Progenitor cell of endocrine pancreas (in vitro differentiated cells): ENCODE results near the gene PCMTD2. TPM values are rescaled to one million over a fixed set of nuclear protein-coding genes. Genes with fewer than 3 reads are reported as not detected.

Experiments used
- DNase-seq: peaks from one replicate; pipeline ENCODE4 v3.0.0; 2021; ENCODE audit warnings: low spot score; ENCODE audit not compliant: unreplicated experiment
- H3K27ac Mint-ChIP-seq: 2 replicates; pipeline ENCODE4 v1.8.0; 2021; ENCODE audit warnings: mild to moderate bottlenecking, moderate library complexity, mixed read lengths
- H3K27me3 Mint-ChIP-seq: 2 replicates; pipeline ENCODE4 v1.8.0; 2021; ENCODE audit warnings: mixed read lengths
- H3K36me3 Mint-ChIP-seq: 2 replicates; pipeline ENCODE4 v1.8.0; 2022; ENCODE audit warnings: mixed read lengths; ENCODE audit not compliant: insufficient read depth
- H3K4me1 Mint-ChIP-seq: 2 replicates; pipeline ENCODE4 v1.8.0; 2021; ENCODE audit warnings: low read depth, mixed read lengths
- H3K4me3 Mint-ChIP-seq: 2 replicates; pipeline ENCODE4 v1.8.0; 2021; ENCODE audit warnings: low read depth, mild to moderate bottlenecking, moderate library complexity, mixed read lengths
- H3K9me3 Mint-ChIP-seq: 2 replicates; pipeline ENCODE4 v1.8.0; 2021; ENCODE audit warnings: low read depth, mixed read lengths
- CTCF ChIP-seq: fragments of 200-600 bp; sonication (generic); IDR thresholded peaks from one replicate; pipeline ENCODE4 v1.5.0; 2021; ENCODE audit warnings: antibody characterized with exemption, mild to moderate bottlenecking; ENCODE audit not compliant: unreplicated experiment
- total RNA-seq: library from RNA; stranded (reverse); gene quantifications from 2 replicates; pipeline ENCODE4 v1.2.1, GENCODE V29; 2021

Gene PCMTD2
- total RNA-seq, 1 donor from 2014 or later: 106 TPM

GRCh38 chr20:64228086-64228653 is 27.4 kb upstream of the PCMTD2 start:
- Mint-ChIP-seq H3K4me3 (no peak overlapping the region), H3K4me1 (peaks cover 11% of the 10 kb centered on the region), H3K27me3 (no peaks in the 10 kb centered on the region), H3K9me3 (no peaks in the 10 kb centered on the region), H3K36me3 (no peaks in the 10 kb centered on the region), H3K27ac (no peak overlapping the region)
- DNase-seq: no peak
- no peak for TF ChIP-seq CTCF

- no peak for TF ChIP-seq CTCF
- peaks cover 5% of the 10 kb centered on the region for H3K4me1 Mint-ChIP-seq
- no peak overlapping the region for H3K27ac Mint-ChIP-seq
- no peak for DNase-seq
- no peak overlapping the region for H3K4me3 Mint-ChIP-seq
- H3K9me3 Mint-ChIP-seq: no peaks in the 10 kb centered on the region
- H3K27me3 Mint-ChIP-seq: no peaks in the 10 kb centered on the region
- no peaks in the 10 kb centered on the region for H3K36me3 Mint-ChIP-seq
These were observed 26.6 kb upstream of the PCMTD2 start for GRCh38 chr20:64228751-64229506.

- TF ChIP-seq CTCF: no peak
- Mint-ChIP-seq H3K4me1 (peaks cover under 1% of the 10 kb centered on the region), H3K27ac (no peak overlapping the region), H3K36me3 (no peaks in the 10 kb centered on the region), H3K9me3 (no peaks in the 10 kb centered on the region), H3K27me3 (no peaks in the 10 kb centered on the region), H3K4me3 (no peak overlapping the region)
- no peak for DNase-seq
These were observed 26.0 kb upstream of the PCMTD2 start for GRCh38 chr20:64229507-64230061.

GRCh38 chr20:64230461-64231145 is 24.9 kb upstream of the PCMTD2 start:
- Mint-ChIP-seq H3K27me3 (no peaks in the 10 kb centered on the region), H3K36me3 (no peaks in the 10 kb centered on the region), H3K4me1 (no peaks in the 10 kb centered on the region), H3K9me3 (no peaks in the 10 kb centered on the region), H3K4me3 (no peak overlapping the region), H3K27ac (no peak overlapping the region)
- no peak for TF ChIP-seq CTCF
- DNase-seq: no peak
